Uterus (tissue), 2 donors: ENCODE data around the gene SPIB.

Source experiments
- CTCF ChIP-seq, 4 experiments: fragments of 200-600 bp in 2 of 4; fragments of 450-650 bp in 2 of 4; sonication (generic) in 2 of 4; IDR thresholded peaks; one replicate each; pipeline ENCODE4 v1.5.1; 2016 to 2019; ENCODE audit warnings: antibody characterized with exemption in 4 of 4, mild to moderate bottlenecking in 2 of 4, moderate library complexity in 1 of 4
- POLR2A ChIP-seq, 2 donors: fragments of 450-650 bp; IDR thresholded peaks; one replicate each; pipeline ENCODE4 v1.6.1; 2016; ENCODE audit warnings: antibody characterized with exemption in 2 of 2, mild to moderate bottlenecking in 1 of 2, moderate library complexity in 1 of 2

DNA sequence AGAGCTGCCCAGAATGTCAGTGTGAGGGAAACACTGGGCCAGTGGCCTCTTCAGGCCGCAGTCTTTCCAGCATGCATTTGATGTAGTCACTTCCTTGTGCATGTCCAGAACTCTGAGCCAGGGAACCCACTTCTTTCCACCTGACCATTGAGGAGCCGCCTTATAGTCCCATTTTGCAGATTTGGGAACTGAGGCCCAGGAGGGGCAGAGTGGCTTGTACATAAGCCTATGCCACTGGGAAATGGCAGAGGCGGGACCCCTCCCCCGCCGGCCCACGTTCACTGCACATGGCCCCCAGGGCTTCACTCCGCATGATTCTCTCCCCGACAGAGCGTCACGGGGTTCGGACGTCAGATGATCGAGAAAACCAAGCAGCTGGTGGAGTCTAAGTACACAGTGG, 5.6 kb upstream of the SPIB start:
- TF ChIP-seq POLR2A (IDR thresholded peaks at IDR 0.05), result no peak
- TF ChIP-seq CTCF (IDR thresholded peaks at IDR 0.05), result no peak
